GM12865 (cell line): ENCODE results near the gene GPR15LG.
"Not testable (repeated sequence)": the region's sequence is repeated elsewhere in the genome, so short reads cannot be mapped to it uniquely, and the experiment has no call there.

Experiments
- DNase-seq: peaks from one replicate; pipeline ENCODE4 v3.0.0; 2010; ENCODE audit warnings: low read depth
- H3K4me3 ChIP-seq: 2 replicates; pipeline ENCODE4 v1.5.1; 2011; ENCODE audit warnings: mild to moderate bottlenecking, low read depth, low read length, control low read depth
- TF ChIP-seq, protein P1 (sequence below): IDR thresholded peaks from 2 replicates; pipeline ENCODE4 v1.5.1; 2011; ENCODE audit warnings: low read length, control low read depth, low read depth, inconsistent platforms; ENCODE audit not compliant: insufficient read depth; ENCODE audit errors: missing control alignments

Gene GPR15LG

DNA sequence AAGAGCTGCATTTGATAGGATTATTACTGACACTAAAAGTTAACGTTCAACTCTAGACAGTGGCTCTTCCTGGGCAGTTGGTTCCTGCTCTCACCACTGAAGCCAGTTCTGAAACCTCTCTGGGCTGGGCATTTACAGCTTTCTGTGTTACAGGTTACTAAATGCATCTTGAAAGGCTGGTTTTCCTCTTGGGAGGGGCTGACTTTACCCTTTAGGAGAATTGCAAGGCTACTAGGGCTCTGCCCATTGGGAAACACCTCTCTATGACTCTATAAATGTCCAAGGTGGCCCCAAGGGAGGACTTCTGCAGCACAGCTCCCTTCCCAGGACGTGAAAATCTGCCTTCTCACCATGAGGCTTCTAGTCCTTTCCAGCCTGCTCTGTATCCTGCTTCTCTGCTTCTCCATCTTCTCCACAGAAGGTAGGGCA lies at the start of gene GPR15LG:
TSS of gene GPR15LG (plus strand) at position 301 of the 429 bp plus-strand sequence. CDS start at position 352, 51 bp downstream.
- DNase-seq = peak; percentile 48
- TF ChIP-seq, protein P1, sequence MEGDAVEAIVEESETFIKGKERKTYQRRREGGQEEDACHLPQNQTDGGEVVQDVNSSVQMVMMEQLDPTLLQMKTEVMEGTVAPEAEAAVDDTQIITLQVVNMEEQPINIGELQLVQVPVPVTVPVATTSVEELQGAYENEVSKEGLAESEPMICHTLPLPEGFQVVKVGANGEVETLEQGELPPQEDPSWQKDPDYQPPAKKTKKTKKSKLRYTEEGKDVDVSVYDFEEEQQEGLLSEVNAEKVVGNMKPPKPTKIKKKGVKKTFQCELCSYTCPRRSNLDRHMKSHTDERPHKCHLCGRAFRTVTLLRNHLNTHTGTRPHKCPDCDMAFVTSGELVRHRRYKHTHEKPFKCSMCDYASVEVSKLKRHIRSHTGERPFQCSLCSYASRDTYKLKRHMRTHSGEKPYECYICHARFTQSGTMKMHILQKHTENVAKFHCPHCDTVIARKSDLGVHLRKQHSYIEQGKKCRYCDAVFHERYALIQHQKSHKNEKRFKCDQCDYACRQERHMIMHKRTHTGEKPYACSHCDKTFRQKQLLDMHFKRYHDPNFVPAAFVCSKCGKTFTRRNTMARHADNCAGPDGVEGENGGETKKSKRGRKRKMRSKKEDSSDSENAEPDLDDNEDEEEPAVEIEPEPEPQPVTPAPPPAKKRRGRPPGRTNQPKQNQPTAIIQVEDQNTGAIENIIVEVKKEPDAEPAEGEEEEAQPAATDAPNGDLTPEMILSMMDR = no peak
- H3K4me3 ChIP-seq = peak within 1 kb of the TSS; percentile 76

- not testable (repeated sequence) for H3K4me3 ChIP-seq
- peak; percentile 10 for DNase-seq
Observed at GRCh38 chr10:84125910-84126784, 47.5 kb upstream of the GPR15LG start.

- no peak overlapping the region for H3K4me3 ChIP-seq
- TF ChIP-seq, protein P1 = no peak
- DNase-seq = no peak
Observed at GRCh38 chr10:84126785-84127167, 46.8 kb upstream of the GPR15LG start.

- TF ChIP-seq, protein P1 = no peak
- H3K4me3 ChIP-seq = no peak overlapping the region
- DNase-seq = no peak
Observed at GRCh38 chr10:84135836-84136235, 37.8 kb upstream of the GPR15LG start.

DNA sequence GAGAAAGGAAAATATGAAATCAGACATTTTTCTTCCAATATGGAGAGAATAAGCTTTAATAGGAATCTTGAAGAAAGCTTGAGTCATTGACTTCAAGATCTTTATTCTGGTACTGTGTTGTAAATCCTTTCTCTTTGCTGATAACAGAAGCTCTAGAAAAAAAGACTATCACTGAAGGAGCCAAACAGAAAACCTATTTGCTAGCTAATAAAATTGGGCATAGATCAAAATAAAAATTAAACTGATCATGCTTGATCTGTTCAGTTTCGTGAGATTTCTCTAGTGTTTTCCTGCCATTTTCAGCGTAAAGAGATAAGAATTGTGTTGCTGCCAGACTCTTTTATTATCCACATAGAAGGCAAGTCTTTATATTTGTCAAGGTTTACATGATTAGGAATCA lies 35.8 kb upstream of the GPR15LG start:
- H3K4me3 ChIP-seq = no peak overlapping the region
- TF ChIP-seq, protein P1 = no peak
- DNase-seq = no peak

- TF ChIP-seq, protein P1 = no peak
- DNase-seq = no peak
Observed at GRCh38 chr10:84138478-84139125, 35.0 kb upstream of the GPR15LG start.

More at GRCh38 chr10:84138478-84139125, 35.0 kb upstream of the GPR15LG start:
- H3K4me3 ChIP-seq = peak overlapping the region; percentile 54
